ENCODE data around the gene ZFAND3. TPM values are rescaled to one million over a fixed set of nuclear protein-coding genes. Genes with fewer than 3 reads are reported as not detected.

Gene ZFAND3
- polyA plus RNA-seq, 1 donor from 2014 or later = 19.7 TPM

GRCh38 chr6:37826188-37826587, 6.7 kb downstream of the ZFAND3 start:
- Histone ChIP-seq H3K9ac (ENCODE audit: low read length) (no peak overlapping the region), H3K4me3 (ENCODE audit: low read length) (no peak overlapping the region), H3K79me2 (replicated peaks; ENCODE audit: insufficient read depth, low read length) (peaks cover 92% of the 10 kb centered on the region), H3K36me3 (ENCODE audit: insufficient read depth, low read length) (no peaks in the 10 kb centered on the region), H3K9me3 (ENCODE audit: low read length) (no peaks in the 10 kb centered on the region), H3K27ac (ENCODE audit: low read length) (no peak overlapping the region), H4K20me1 (ENCODE audit: insufficient read depth) (peaks cover 15% of the 10 kb centered on the region), H3F3A (ENCODE audit: insufficient read depth, low read length, poor library complexity, severe bottlenecking) (no peaks in the 10 kb centered on the region), H3K9me2 (ENCODE audit: insufficient read depth, low read length) (no peaks in the 10 kb centered on the region), H2AFZ (ENCODE audit: low read depth, low read length) (no peak overlapping the region), H3K27me3 (ENCODE audit: insufficient read depth, low read depth, low read length) (no peaks in the 10 kb centered on the region), H3K4me2 (ENCODE audit: low read length) (no peak overlapping the region)
- TF ChIP-seq EZH2 (IDR thresholded peaks at IDR 0.05; ENCODE audit: borderline replicate concordance, insufficient read depth, low read length, poor library complexity, severe bottlenecking) = no peak
- TF ChIP-seq RAD21 (conservative IDR thresholded peaks at IDR 0.05) = no peak
- no peak for TF ChIP-seq POLR2AphosphoS5 (IDR thresholded peaks at IDR 0.05)
- no peak for TF ChIP-seq SMC3 (conservative IDR thresholded peaks at IDR 0.05; ENCODE audit: poor library complexity)
- TF ChIP-seq MXI1 (conservative IDR thresholded peaks at IDR 0.05; ENCODE audit: poor library complexity, severe bottlenecking) = no peak
- no peak for TF ChIP-seq TAF1 (IDR thresholded peaks at IDR 0.05; ENCODE audit: low read depth)
- no peak for TF ChIP-seq REST (IDR thresholded peaks at IDR 0.05; ENCODE audit: borderline replicate concordance)
- no peak for TF ChIP-seq EP300 (conservative IDR thresholded peaks at IDR 0.05; ENCODE audit: poor library complexity, severe bottlenecking)
- no peak for TF ChIP-seq CTCF (IDR thresholded peaks at IDR 0.05; ENCODE audit: poor library complexity, severe bottlenecking)

- no peaks in the 10 kb centered on the region for H3K27me3 ChIP-seq (ENCODE audit: insufficient read depth, low read depth, low read length)
- H3F3A ChIP-seq (ENCODE audit: insufficient read depth, low read length, poor library complexity, severe bottlenecking) = no peaks in the 10 kb centered on the region
- H3K36me3 ChIP-seq (ENCODE audit: insufficient read depth, low read length) = no peaks in the 10 kb centered on the region
- no peaks in the 10 kb centered on the region for H3K9me2 ChIP-seq (ENCODE audit: insufficient read depth, low read length)
- no peak overlapping the region for H3K4me3 ChIP-seq (ENCODE audit: low read length)
- H3K4me2 ChIP-seq (ENCODE audit: low read length) = no peak overlapping the region
- no peaks in the 10 kb centered on the region for H3K9me3 ChIP-seq (ENCODE audit: low read length)
- no peak overlapping the region for H3K27ac ChIP-seq (ENCODE audit: low read length)
- H3K9ac ChIP-seq (ENCODE audit: low read length) = no peak overlapping the region
- TF ChIP-seq TAF1 (IDR thresholded peaks at IDR 0.05; ENCODE audit: low read depth) (no peak), MXI1 (conservative IDR thresholded peaks at IDR 0.05; ENCODE audit: poor library complexity, severe bottlenecking) (no peak), CTCF (IDR thresholded peaks at IDR 0.05; ENCODE audit: poor library complexity, severe bottlenecking) (no peak), EP300 (conservative IDR thresholded peaks at IDR 0.05; ENCODE audit: poor library complexity, severe bottlenecking) (no peak), SMC3 (conservative IDR thresholded peaks at IDR 0.05; ENCODE audit: poor library complexity) (no peak), REST (IDR thresholded peaks at IDR 0.05; ENCODE audit: borderline replicate concordance) (no peak), POLR2AphosphoS5 (IDR thresholded peaks at IDR 0.05) (no peak), EZH2 (IDR thresholded peaks at IDR 0.05; ENCODE audit: borderline replicate concordance, insufficient read depth, low read length, poor library complexity, severe bottlenecking) (no peak), RAD21 (conservative IDR thresholded peaks at IDR 0.05) (no peak)
- H2AFZ ChIP-seq (ENCODE audit: low read depth, low read length) = no peak overlapping the region
- H4K20me1 ChIP-seq (ENCODE audit: insufficient read depth) = peaks cover 11% of the 10 kb centered on the region
- H3K79me2 ChIP-seq (replicated peaks; ENCODE audit: insufficient read depth, low read length) = peaks cover 92% of the 10 kb centered on the region
These were observed 7.5 kb downstream of the ZFAND3 start for GRCh38 chr6:37826993-37827392.

Measured in neural cell (in vitro differentiated cells).